COLO668 (cell line): ENCODE data around the gene NAALADL2.
"Not testable (repeated sequence)": the region's sequence is repeated elsewhere in the genome, so short reads cannot be mapped to it uniquely, and the experiment has no call there.

Experiments used
- DNase-seq: peaks from one replicate; lab custom pipeline; 2025; ENCODE audit not compliant: unreplicated experiment; lab: John Stamatoyannopoulos, UW

Gene NAALADL2

DNA sequence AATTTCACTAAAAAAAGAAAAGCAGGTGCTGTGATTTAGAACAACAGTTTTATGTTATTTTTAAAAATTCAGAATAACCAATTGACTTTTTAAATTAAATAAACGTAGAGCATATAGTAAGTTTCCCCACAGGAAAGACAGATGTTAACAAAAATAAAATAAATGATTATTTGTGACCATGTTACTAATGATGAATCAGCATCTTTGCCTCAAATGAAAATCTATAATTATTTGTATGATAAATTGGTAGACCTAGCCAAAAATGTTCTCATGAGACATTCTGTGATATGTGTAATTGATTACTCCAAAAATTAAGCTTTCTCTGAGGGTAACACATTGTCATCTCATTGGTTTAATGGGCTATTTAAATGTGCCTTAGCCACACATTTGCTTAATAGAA lies 948.0 kb downstream of the NAALADL2 start:
- no peak for DNase-seq

DNA sequence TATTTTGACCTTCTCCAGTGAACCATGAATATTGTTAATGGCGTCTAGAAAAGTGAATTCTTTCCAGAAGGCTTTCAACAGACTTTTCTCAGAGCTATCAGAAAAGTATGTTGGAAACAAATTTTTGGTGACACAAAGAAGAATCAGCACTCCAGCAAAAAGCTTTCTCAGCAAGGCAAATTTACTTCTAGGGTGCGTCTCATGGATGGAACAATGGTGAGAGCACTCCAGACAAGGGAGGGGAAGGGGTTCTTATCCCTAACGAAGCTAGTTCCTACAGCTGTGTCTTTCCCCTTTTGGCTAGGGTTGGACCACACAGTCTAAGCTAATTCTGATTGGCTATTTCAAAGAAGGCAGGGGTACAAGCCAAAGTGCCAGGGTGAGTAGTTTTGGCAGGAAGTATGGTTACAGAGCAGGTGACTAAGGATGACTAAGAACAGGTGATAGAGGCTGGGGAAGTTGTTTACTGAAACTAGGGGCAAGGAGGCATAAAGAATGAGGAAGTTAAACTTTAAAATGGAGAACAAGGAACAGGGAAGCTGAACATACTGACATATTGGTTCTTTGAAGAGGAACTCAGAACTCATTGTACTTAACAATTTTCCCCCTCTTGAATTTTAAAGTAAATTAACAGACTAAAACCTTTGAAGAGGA lies 959.8 kb downstream of the NAALADL2 start:
- no peak for DNase-seq

DNA sequence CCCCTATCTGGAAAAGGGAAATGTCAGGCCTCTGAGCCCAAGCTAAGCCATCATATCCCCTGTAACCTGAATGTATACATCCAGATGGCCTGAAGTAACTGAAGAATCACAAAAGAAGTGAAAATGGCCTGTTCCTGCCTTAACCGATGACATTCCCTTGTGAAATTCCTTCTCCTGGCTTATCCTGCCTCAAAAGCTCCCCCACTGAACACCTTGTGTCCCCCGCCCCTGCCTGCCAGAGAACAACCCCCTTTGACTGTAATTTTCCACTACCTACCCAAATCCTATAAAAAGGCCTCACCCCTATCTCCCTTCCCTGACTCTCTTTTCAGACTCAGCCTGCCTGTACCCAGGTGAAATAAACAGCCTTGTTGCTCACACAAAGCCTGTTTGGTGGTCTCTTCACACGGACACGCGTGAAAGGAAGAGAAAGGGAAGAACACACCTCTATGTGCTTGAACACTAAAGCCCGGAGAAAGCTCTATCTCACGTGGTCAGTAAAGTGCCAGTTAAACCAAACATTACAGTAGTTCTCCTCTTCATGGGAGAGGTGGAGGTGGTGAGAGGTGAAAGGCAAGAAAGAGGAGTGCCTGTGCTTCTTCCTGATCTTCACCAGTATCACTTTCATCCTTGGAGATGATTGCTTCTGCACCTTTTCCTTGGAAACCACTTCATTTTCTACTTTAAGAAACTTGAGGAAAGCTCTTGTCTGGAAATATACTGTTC lies 963.8 kb downstream of the NAALADL2 start:
- not testable (repeated sequence) for DNase-seq

DNA sequence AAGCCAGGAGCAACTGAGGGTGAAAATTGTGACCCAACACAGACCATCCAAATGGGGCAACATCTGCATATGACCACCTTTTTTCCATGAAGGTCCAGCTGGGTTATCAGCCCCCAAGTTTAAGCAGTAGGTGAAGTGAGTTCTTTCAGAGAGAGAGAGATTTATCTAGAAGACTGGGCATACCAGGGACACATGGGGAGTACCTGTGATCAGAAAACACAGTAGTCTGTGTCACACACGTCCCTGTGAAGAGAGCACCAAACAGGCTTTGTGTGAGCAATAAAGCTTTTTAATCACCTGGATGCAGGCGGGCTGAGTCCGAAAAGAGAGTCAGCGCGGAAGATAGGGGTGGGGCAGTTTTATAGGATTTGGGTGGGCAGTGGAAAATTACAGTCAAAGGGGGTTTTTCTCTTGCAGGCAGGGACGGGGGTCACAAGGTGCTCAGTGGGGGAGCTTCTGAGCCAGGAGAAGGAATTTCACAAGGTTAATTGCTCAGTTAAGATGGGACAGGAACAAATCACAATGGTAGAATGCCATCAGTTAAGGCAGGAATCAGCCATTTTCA lies 966.0 kb downstream of the NAALADL2 start:
- not testable (repeated sequence) for DNase-seq

DNA sequence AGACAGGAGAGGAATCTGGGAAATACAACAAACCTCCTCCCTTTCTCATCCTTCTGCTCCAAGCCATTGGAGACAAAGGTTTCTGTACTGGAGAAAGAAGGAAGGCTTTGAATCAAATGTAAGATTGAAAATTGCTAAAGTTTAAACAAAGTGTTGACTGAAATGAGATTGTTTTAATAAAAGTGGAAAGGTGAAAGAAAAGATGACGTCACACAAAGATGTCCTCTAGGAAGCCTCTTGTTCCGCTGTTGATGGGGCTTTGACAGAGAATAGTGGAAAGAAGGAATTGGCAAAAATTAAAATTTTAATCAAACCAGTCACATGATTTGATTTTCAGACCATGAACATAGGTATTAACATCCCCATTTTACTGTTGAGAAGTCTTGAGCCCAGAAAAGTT lies 967.6 kb downstream of the NAALADL2 start:
- DNase-seq: no peak

DNA sequence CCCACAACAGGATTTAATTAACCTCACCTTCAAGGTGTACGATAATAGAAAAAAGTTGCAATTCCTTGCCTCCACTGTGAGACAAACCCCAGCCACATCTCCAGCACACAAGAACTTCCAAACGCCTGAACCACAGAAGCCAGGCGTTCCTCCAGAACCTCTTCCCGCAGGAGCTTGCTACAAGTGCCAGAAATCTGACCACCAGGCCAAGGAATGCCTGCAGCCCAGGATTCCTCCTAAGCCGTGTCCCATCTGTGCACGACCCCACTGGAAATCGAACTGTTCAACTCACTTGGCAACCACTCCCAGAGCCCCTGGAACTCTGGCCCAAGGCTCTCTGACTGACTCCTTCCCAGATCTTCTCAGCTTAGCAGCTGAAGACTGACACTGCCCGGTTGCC lies 970.7 kb downstream of the NAALADL2 start:
- DNase-seq: not testable (repeated sequence)

DNA sequence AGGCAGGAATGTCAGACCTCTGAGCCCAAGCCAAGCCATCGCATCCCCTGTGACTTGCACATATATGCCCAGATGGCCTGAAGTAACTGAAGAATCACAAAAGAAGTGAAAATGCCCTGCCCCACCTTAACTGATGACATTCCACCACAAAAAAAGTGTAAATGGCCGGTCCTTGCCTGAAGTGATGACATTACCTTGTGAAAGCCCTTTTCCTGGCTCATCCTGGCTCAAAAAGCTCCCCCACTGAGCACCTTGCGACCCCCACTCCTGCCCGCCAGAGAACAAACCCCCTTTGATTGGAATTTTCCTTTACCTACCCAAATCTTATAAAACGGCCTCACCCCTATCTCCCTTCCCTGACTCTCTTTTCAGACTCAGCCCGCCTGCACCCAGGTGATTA lies 976.6 kb downstream of the NAALADL2 start:
- DNase-seq: not testable (repeated sequence)

DNA sequence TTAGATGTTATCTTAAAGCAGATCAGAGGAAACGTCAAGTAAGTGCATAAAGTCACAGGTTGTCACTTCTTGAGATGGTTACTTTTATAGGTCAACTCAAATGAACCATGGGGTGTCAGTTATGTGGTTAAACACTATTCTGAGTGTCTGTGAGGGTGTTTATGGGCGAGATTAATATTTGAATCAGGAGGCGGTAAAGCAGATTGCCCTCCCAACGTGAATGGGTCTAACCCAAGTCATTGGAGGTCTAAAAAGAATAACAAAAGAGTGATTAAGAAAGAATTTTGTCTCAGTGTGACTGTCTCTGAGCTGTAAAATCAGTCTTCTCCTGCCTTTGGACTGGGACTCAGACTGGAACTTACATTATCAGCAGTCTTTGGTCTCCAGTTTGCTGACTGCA lies 977.5 kb downstream of the NAALADL2 start:
- DNase-seq: no peak

DNA sequence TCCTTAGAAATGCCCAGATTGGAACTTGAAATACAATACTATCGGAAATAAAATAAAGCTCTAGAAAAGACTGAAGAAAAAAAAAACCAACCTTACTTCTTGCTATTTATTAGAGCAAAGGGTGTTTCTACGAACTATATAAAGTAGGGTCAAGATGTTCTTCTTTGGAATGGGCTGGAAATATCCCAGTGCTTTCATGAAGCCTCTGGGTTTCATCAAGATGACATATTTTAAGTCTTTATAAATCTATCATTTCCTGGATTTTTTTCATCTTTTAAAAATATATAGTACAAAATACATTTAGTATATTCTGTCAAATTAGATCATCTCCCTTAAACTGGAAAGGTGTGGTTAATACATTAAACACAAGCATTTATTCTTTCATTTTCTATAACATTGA lies 978.8 kb downstream of the NAALADL2 start:
- DNase-seq: no peak

DNA sequence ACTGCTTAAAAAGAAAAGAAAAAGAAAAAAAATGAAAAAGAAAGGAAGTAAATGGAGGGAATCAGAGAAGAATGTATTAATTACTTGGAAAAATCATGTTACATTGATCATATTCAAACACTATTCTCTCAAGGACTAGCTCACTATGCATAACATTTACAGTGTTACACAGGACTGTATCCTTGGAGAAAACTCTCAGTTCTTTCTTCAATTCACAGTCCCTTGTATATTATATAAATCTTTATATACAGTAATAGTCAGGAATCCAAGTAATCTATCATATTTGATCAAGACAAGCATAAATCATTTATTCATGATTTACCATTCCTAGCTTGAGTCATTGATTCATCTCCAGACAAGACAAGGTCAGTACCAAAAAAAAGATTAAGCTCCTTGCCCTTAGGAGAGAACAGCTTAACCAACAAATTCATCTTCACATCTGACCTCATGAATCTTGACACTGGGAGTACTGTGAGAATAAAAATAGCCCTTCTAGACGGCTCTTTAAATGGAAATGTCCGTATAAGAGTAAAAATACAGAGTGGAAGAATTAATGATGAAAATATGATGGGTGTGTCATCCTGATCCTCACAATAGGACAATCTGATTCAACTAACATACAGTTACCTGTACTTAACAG lies 980.4 kb downstream of the NAALADL2 start:
- no peak for DNase-seq

DNA sequence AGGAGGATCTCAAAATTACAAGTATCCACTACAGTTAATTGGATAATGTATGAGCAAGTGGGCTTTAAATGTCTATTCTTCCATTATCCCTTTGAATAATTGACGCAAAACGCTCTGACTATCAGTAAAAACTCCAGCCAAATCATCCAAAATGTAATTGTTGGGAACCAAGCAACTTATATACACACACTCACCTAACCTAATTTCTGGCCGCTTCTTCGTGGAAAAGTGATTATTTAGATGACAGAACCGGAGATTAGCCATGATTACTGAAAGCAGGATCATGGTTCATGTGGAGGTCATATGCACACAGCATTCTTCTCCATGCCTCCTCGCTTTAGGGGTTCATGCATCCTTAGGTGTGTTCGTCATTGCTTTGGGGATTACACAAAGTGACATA lies 992.4 kb downstream of the NAALADL2 start:
- no peak for DNase-seq

DNA sequence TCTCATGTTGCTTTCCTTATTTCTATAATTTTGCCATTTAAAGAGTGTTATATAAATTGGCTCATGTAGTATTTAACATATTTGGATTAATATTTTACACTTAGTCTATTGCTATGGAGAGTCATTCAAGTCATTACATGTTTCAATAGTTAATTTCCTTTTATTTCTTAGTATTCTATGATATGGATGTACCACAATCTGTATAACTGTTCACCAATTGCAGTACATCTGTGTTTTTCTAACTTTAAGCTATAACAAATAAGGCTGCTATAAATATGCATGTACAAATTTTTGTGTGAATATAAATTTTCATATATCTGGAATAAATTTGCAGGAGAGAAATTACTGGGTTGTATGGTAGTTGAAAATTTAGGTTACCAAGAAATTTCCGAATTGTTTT lies 993.4 kb downstream of the NAALADL2 start:
- no peak for DNase-seq

DNA sequence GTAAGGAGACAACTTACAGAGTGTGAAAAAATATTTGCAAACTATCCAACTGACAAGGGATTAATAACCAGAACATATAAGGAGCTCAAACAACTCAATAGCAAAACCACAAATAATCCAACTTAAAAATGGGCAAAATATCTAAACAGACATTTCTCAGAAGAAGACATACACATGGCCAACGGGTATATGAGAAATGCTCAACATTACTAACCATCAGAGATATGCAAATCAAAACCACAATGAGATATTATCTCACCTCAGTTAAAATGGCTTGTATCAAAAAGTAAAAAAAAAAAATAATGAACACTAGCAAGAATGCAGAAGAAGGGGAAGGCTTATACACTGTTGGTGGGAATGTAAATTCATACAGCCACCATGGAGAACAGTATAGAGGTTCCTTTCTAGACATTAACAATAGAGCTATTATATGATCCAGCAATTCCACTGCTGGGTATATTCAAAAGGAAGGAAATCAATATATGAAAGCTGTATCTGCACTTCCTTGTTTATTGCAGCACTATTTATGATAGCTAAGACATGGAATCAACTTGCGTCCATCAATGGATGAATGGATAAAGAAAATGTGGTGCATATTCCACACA lies 998.6 kb downstream of the NAALADL2 start:
- DNase-seq: no peak
